GM23338 (cell line): ENCODE results near the gene NR2C1. TPM values are rescaled to one million over a fixed set of nuclear protein-coding genes. Genes with fewer than 3 reads are reported as not detected.

Experiments
- ATAC-seq: fragments of 200-7000 bp; cut with Tn5 transposase; 3 replicates; pipeline ENCODE4 v1.9.1; 2020
- DNase-seq: peaks from one replicate; pipeline ENCODE4 v3.0.0-alpha.2; 2015; ENCODE audit warnings: low spot score
- H2AFZ ChIP-seq: fragments of 200-600 bp; sonication (generic); 2 replicates; pipeline ENCODE4 v1.8.0; 2016; ENCODE audit warnings: antibody characterized with exemption, mild to moderate bottlenecking, moderate library complexity
- H3F3A ChIP-seq: fragments of 200-600 bp; sonication (generic); replicated peaks from 2 replicates; pipeline ENCODE4 v1.8.0; 2017; ENCODE audit warnings: antibody characterized with exemption, mixed run types, low read depth
- H3K27ac ChIP-seq: fragments of 200-600 bp; sonication (generic); 2 replicates; pipeline ENCODE4 v1.6.1; 2016; ENCODE audit warnings: low read depth
- H3K27me3 ChIP-seq: fragments of 200-600 bp; sonication (generic); 2 replicates; pipeline ENCODE4 v1.8.0; 2016; ENCODE audit warnings: mild to moderate bottlenecking, mixed run types, moderate library complexity; ENCODE audit not compliant: insufficient read depth
- H3K36me3 ChIP-seq: fragments of 200-600 bp; sonication (generic); 2 replicates; pipeline ENCODE4 v1.8.0; 2016; ENCODE audit warnings: mild to moderate bottlenecking; ENCODE audit not compliant: insufficient read depth
- H3K4me1 ChIP-seq: fragments of 200-600 bp; sonication (generic); 2 replicates; pipeline ENCODE4 v1.8.0; 2016; ENCODE audit warnings: mild to moderate bottlenecking, moderate library complexity; ENCODE audit not compliant: insufficient read depth
- H3K4me2 ChIP-seq: fragments of 200-600 bp; sonication (generic); 2 replicates; pipeline ENCODE4 v1.7.1; 2017; ENCODE audit warnings: mixed run types
- H3K4me3 ChIP-seq: fragments of 200-600 bp; sonication (generic); 2 replicates; pipeline ENCODE4 v1.6.1; 2016; ENCODE audit warnings: mixed run types
- H3K79me2 ChIP-seq: fragments of 200-600 bp; sonication (generic); replicated peaks from 2 replicates; pipeline ENCODE4 v1.8.0; 2017; ENCODE audit warnings: mild to moderate bottlenecking; ENCODE audit not compliant: insufficient read depth
- H3K9me2 ChIP-seq: fragments of 200-600 bp; sonication (generic); 2 replicates; pipeline ENCODE4 v1.8.0; 2017; ENCODE audit not compliant: insufficient read depth
- H4K20me1 ChIP-seq: fragments of 200-600 bp; sonication (generic); replicated peaks from 2 replicates; pipeline ENCODE4 v1.8.0; 2017; ENCODE audit warnings: mild to moderate bottlenecking; ENCODE audit not compliant: insufficient read depth
- H3K27ac Mint-ChIP-seq: 2 replicates; pipeline ENCODE4 v1.8.0; 2020; ENCODE audit warnings: inconsistent platforms, mild to moderate bottlenecking, moderate library complexity, mixed read lengths
- H3K27me3 Mint-ChIP-seq: 3 replicates; pipeline ENCODE4 v1.8.0; 2022; ENCODE audit warnings: low read depth, mild to moderate bottlenecking, moderate library complexity, mixed read lengths, inconsistent platforms; ENCODE audit not compliant: insufficient read depth, poor library complexity
- H3K36me3 Mint-ChIP-seq: 3 replicates; pipeline ENCODE4 v1.8.0; 2021; ENCODE audit warnings: low read depth, mild to moderate bottlenecking, inconsistent platforms, moderate library complexity, mixed read lengths
- H3K4me1 Mint-ChIP-seq: 3 replicates; pipeline ENCODE4 v1.8.0; 2020; ENCODE audit warnings: mild to moderate bottlenecking, inconsistent platforms, mixed read lengths
- H3K4me3 Mint-ChIP-seq: 3 replicates; pipeline ENCODE4 v1.8.0; 2021; ENCODE audit warnings: moderate library complexity, mild to moderate bottlenecking, inconsistent platforms, mixed read lengths
- H3K9me3 Mint-ChIP-seq: 3 replicates; pipeline ENCODE4 v1.8.0; 2020; ENCODE audit warnings: moderate library complexity, mild to moderate bottlenecking, inconsistent platforms, mixed read lengths
- CREB1 ChIP-seq: fragments of 250-450 bp; sonication (Bioruptor Pico); IDR thresholded peaks from 2 replicates; pipeline ENCODE4 v1.5.0; 2020; ENCODE audit warnings: low read depth, mild to moderate bottlenecking, moderate library complexity
- EZH2 ChIP-seq: fragments of 200-600 bp; sonication (generic); IDR thresholded peaks from one replicate; pipeline ENCODE4 v1.8.0; 2017; ENCODE audit warnings: antibody characterized with exemption, mild to moderate bottlenecking, low read depth; ENCODE audit not compliant: unreplicated experiment
- NANOG ChIP-seq: IDR thresholded peaks from 2 replicates; pipeline ENCODE4 v1.6.1; 2016; ENCODE audit warnings: antibody characterized with exemption, borderline replicate concordance
- POLR2AphosphoS5 ChIP-seq: IDR thresholded peaks from 2 replicates; pipeline ENCODE4 v1.6.1; 2016; ENCODE audit warnings: antibody characterized with exemption, low read depth
- STAT1 ChIP-seq: IDR thresholded peaks from one replicate; pipeline ENCODE4 v1.6.1; 2016; ENCODE audit warnings: antibody characterized with exemption; ENCODE audit not compliant: unreplicated experiment
- ZNF331 ChIP-seq: fragments of 250-450 bp; sonication (Bioruptor Pico); IDR thresholded peaks from 2 replicates; pipeline ENCODE4 v1.5.0; 2020; ENCODE audit warnings: low read depth, mild to moderate bottlenecking, moderate library complexity
- polyA plus RNA-seq: library from polyadenylated mRNA; unstranded; fragments of >200 nt; fragmentation: Nextera tagmentation; extraction: Ambion mirVana; gene quantifications from 2 replicates; pipeline ENCODE4 v1.2.1, GENCODE V29; 2016
- total RNA-seq: library from RNA; depleted of rRNA; stranded (reverse); fragments of >200 nt; shearing (Covaris generic); gene quantifications from 2 replicates; pipeline ENCODE4 v1.2.3, GENCODE V29; 2014
- TF ChIP-seq, protein P1 (sequence below): fragments of 250-450 bp; sonication (Bioruptor Pico); IDR thresholded peaks from 2 replicates; pipeline ENCODE4 v1.5.0; 2020; ENCODE audit warnings: mild to moderate bottlenecking, moderate library complexity
- TF ChIP-seq, protein P2 (sequence below): IDR thresholded peaks from 2 replicates; pipeline ENCODE4 v1.6.1; 2016; ENCODE audit warnings: antibody characterized with exemption
- TF ChIP-seq, protein P3 (sequence below): IDR thresholded peaks from one replicate; pipeline ENCODE4 v1.6.1; 2018; ENCODE audit warnings: antibody characterized with exemption; ENCODE audit not compliant: unreplicated experiment

The NR2C1 gene
- total and polyA plus RNA-seq, 2 experiments from 2014 or later, result 41.1 to 45.3 TPM

DNA sequence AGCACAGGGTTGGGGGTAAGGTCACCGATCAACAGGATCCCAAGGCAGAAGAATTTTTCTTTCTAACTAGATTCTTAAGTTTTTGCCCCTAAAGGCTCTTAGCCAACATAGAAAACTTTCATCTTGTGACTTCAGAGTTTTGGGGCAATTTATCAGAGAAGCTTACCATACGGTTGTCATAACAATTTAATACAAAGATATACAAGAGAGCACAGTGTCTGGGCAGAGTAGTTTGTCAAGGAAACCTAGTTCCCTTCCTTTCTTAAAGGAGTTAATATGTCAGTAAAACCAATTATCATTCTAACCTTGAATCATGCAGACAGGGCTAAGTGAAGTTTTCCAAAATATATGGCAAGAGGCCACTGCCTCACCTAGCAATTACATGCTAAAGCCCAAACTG is 18.4 kb downstream of the NR2C1 start:
- no peak overlapping the region for H3K27ac Mint-ChIP-seq
- no peak overlapping the region for H3K4me3 ChIP-seq

More for the DNA sequence above, 18.4 kb downstream of the NR2C1 start:
- DNase-seq (no peak), ATAC-seq (no peak)
- Mint-ChIP-seq H3K4me3 (no peak overlapping the region), H3K9me3 (no peaks in the 10 kb centered on the region), H3K27me3 (no peaks in the 10 kb centered on the region), H3K4me1 (no peaks in the 10 kb centered on the region), H3K36me3 (peaks cover 65% of the 10 kb centered on the region)
- Histone ChIP-seq H4K20me1 (no peaks in the 10 kb centered on the region; the same call in none of the 2 replicates), H3F3A (no peaks in the 10 kb centered on the region), H3K4me1 (no peaks in the 10 kb centered on the region), H3K79me2 (no peaks in the 10 kb centered on the region), H3K36me3 (peaks cover 52% of the 10 kb centered on the region), H3K9me2 (no peaks in the 10 kb centered on the region), H2AFZ (no peak overlapping the region), H3K27me3 (no peaks in the 10 kb centered on the region), H3K4me2 (no peak overlapping the region), H3K27ac (no peak overlapping the region)
- TF ChIP-seq ZNF331, result no peak
- no peak for TF ChIP-seq STAT1
- TF ChIP-seq, protein P1, sequence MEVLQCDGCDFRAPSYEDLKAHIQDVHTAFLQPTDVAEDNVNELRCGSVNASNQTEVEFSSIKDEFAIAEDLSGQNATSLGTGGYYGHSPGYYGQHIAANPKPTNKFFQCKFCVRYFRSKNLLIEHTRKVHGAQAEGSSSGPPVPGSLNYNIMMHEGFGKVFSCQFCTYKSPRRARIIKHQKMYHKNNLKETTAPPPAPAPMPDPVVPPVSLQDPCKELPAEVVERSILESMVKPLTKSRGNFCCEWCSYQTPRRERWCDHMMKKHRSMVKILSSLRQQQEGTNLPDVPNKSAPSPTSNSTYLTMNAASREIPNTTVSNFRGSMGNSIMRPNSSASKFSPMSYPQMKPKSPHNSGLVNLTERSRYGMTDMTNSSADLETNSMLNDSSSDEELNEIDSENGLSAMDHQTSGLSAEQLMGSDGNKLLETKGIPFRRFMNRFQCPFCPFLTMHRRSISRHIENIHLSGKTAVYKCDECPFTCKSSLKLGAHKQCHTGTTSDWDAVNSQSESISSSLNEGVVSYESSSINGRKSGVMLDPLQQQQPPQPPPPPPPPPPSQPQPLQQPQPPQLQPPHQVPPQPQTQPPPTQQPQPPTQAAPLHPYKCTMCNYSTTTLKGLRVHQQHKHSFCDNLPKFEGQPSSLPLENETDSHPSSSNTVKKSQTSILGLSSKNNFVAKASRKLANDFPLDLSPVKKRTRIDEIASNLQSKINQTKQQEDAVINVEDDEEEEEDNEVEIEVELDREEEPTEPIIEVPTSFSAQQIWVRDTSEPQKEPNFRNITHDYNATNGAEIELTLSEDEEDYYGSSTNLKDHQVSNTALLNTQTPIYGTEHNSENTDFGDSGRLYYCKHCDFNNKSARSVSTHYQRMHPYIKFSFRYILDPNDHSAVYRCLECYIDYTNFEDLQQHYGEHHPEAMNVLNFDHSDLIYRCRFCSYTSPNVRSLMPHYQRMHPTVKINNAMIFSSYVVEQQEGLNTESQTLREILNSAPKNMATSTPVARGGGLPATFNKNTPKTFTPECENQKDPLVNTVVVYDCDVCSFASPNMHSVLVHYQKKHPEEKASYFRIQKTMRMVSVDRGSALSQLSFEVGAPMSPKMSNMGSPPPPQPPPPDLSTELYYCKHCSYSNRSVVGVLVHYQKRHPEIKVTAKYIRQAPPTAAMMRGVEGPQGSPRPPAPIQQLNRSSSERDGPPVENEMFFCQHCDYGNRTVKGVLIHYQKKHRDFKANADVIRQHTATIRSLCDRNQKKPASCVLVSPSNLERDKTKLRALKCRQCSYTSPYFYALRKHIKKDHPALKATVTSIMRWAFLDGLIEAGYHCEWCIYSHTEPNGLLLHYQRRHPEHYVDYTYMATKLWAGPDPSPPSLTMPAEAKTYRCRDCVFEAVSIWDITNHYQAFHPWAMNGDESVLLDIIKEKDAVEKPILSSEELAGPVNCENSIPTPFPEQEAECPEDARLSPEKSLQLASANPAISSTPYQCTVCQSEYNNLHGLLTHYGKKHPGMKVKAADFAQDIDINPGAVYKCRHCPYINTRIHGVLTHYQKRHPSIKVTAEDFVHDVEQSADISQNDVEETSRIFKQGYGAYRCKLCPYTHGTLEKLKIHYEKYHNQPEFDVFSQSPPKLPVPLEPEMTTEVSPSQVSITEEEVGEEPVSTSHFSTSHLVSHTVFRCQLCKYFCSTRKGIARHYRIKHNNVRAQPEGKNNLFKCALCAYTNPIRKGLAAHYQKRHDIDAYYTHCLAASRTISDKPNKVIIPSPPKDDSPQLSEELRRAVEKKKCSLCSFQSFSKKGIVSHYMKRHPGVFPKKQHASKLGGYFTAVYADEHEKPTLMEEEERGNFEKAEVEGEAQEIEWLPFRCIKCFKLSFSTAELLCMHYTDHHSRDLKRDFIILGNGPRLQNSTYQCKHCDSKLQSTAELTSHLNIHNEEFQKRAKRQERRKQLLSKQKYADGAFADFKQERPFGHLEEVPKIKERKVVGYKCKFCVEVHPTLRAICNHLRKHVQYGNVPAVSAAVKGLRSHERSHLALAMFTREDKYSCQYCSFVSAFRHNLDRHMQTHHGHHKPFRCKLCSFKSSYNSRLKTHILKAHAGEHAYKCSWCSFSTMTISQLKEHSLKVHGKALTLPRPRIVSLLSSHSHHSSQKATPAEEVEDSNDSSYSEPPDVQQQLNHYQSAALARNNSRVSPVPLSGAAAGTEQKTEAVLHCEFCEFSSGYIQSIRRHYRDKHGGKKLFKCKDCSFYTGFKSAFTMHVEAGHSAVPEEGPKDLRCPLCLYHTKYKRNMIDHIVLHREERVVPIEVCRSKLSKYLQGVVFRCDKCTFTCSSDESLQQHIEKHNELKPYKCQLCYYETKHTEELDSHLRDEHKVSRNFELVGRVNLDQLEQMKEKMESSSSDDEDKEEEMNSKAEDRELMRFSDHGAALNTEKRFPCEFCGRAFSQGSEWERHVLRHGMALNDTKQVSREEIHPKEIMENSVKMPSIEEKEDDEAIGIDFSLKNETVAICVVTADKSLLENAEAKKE (CRISPR knock-in tag), result no peak
- no peak for TF ChIP-seq EZH2
- TF ChIP-seq, protein P2, sequence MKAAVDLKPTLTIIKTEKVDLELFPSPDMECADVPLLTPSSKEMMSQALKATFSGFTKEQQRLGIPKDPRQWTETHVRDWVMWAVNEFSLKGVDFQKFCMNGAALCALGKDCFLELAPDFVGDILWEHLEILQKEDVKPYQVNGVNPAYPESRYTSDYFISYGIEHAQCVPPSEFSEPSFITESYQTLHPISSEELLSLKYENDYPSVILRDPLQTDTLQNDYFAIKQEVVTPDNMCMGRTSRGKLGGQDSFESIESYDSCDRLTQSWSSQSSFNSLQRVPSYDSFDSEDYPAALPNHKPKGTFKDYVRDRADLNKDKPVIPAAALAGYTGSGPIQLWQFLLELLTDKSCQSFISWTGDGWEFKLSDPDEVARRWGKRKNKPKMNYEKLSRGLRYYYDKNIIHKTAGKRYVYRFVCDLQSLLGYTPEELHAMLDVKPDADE, result no peak
- no peak for TF ChIP-seq POLR2AphosphoS5
- TF ChIP-seq CREB1, result no peak
- no peak for TF ChIP-seq NANOG
- TF ChIP-seq, protein P3, sequence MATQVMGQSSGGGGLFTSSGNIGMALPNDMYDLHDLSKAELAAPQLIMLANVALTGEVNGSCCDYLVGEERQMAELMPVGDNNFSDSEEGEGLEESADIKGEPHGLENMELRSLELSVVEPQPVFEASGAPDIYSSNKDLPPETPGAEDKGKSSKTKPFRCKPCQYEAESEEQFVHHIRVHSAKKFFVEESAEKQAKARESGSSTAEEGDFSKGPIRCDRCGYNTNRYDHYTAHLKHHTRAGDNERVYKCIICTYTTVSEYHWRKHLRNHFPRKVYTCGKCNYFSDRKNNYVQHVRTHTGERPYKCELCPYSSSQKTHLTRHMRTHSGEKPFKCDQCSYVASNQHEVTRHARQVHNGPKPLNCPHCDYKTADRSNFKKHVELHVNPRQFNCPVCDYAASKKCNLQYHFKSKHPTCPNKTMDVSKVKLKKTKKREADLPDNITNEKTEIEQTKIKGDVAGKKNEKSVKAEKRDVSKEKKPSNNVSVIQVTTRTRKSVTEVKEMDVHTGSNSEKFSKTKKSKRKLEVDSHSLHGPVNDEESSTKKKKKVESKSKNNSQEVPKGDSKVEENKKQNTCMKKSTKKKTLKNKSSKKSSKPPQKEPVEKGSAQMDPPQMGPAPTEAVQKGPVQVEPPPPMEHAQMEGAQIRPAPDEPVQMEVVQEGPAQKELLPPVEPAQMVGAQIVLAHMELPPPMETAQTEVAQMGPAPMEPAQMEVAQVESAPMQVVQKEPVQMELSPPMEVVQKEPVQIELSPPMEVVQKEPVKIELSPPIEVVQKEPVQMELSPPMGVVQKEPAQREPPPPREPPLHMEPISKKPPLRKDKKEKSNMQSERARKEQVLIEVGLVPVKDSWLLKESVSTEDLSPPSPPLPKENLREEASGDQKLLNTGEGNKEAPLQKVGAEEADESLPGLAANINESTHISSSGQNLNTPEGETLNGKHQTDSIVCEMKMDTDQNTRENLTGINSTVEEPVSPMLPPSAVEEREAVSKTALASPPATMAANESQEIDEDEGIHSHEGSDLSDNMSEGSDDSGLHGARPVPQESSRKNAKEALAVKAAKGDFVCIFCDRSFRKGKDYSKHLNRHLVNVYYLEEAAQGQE, result no peak
